HTR-8/SVneo (cell line): ENCODE results near the gene GM2A.
"Not testable (repeated sequence)": the region's sequence is repeated elsewhere in the genome, so short reads cannot be mapped to it uniquely, and the experiment has no call there.

Experiments used
- DNase-seq: peaks from one replicate; pipeline ENCODE4 v3.0.0; 2011; ENCODE audit warnings: low spot score, mixed read lengths; ENCODE audit not compliant: insufficient read length
- FAIRE-seq: peaks from 2 replicates; lab custom pipeline; 2011; peaks lifted over from hg19 to GRCh38; lab: Jason Lieb, UNC

The GM2A gene

GRCh38 chr5:151225475-151225874 is 27.5 kb upstream of the GM2A start:
- DNase-seq (no peak), FAIRE-seq (no peak)

- FAIRE-seq (no peak), DNase-seq (no peak)
Measured at GRCh38 chr5:151227918-151228447, 25.0 kb upstream of the GM2A start.

GRCh38 chr5:151228986-151229385 is 24.0 kb upstream of the GM2A start:
- DNase-seq, result no peak
- FAIRE-seq, result no peak

- FAIRE-seq, result no peak
Measured at GRCh38 chr5:151230048-151230680, 22.8 kb upstream of the GM2A start.

GRCh38 chr5:151231359-151231758 is 21.6 kb upstream of the GM2A start:
- FAIRE-seq (no peak), DNase-seq (no peak)

More at GRCh38 chr5:151230048-151230680, 22.8 kb upstream of the GM2A start:
- no peak for DNase-seq

GRCh38 chr5:151233616-151234085 is 19.3 kb upstream of the GM2A start:
- no peak for FAIRE-seq

GRCh38 chr5:151234476-151235238 is 18.3 kb upstream of the GM2A start:
- DNase-seq (no peak), FAIRE-seq (no peak)

More at GRCh38 chr5:151233616-151234085, 19.3 kb upstream of the GM2A start:
- DNase-seq, result no peak

GRCh38 chr5:151235239-151235571 is 17.8 kb upstream of the GM2A start:
- FAIRE-seq, DNase-seq: not testable (repeated sequence)

GRCh38 chr5:151236888-151237287 is 16.1 kb upstream of the GM2A start:
- DNase-seq (no peak), FAIRE-seq (no peak)

- FAIRE-seq, result no peak
Measured at GRCh38 chr5:151237685-151238084, 15.3 kb upstream of the GM2A start.

GRCh38 chr5:151238303-151238741 is 14.7 kb upstream of the GM2A start:
- DNase-seq, result no peak
- no peak for FAIRE-seq

More at GRCh38 chr5:151237685-151238084, 15.3 kb upstream of the GM2A start:
- no peak for DNase-seq

GRCh38 chr5:151239237-151239861 is 13.6 kb upstream of the GM2A start:
- FAIRE-seq (no peak), DNase-seq (peak; percentile 76)

GRCh38 chr5:151240268-151240835 is 12.6 kb upstream of the GM2A start:
- not testable (repeated sequence) for DNase-seq, FAIRE-seq

GRCh38 chr5:151240924-151241635 is 11.9 kb upstream of the GM2A start:
- FAIRE-seq (no peak), DNase-seq (no peak)

- no peak for FAIRE-seq
- no peak for DNase-seq
Measured at GRCh38 chr5:151243127-151243526, 9.9 kb upstream of the GM2A start.

GRCh38 chr5:151243564-151243963 is 9.4 kb upstream of the GM2A start:
- FAIRE-seq, result no peak
- no peak for DNase-seq

- no peak for FAIRE-seq
Measured at GRCh38 chr5:151244206-151244605, 8.8 kb upstream of the GM2A start.

GRCh38 chr5:151245680-151246219 is 7.2 kb upstream of the GM2A start:
- no peak for FAIRE-seq
- DNase-seq, result no peak

More at GRCh38 chr5:151244206-151244605, 8.8 kb upstream of the GM2A start:
- DNase-seq, result no peak

- FAIRE-seq, result no peak
- no peak for DNase-seq
Measured at GRCh38 chr5:151248651-151249050, 4.3 kb upstream of the GM2A start.

GRCh38 chr5:151249281-151249680 is 3.7 kb upstream of the GM2A start:
- FAIRE-seq, result no peak

More at GRCh38 chr5:151249281-151249680, 3.7 kb upstream of the GM2A start:
- DNase-seq, result no peak
